GM19239 (cell line): ENCODE data around the gene TH.

Source experiments
- DNase-seq: peaks from one replicate; pipeline ENCODE4 v3.0.0; 2011; ENCODE audit warnings: low spot score; ENCODE audit not compliant: insufficient read length
- FAIRE-seq: peaks from 2 replicates; lab custom pipeline; 2011; peaks lifted over from hg19 to GRCh38; lab: Jason Lieb, UNC

Gene TH

DNA sequence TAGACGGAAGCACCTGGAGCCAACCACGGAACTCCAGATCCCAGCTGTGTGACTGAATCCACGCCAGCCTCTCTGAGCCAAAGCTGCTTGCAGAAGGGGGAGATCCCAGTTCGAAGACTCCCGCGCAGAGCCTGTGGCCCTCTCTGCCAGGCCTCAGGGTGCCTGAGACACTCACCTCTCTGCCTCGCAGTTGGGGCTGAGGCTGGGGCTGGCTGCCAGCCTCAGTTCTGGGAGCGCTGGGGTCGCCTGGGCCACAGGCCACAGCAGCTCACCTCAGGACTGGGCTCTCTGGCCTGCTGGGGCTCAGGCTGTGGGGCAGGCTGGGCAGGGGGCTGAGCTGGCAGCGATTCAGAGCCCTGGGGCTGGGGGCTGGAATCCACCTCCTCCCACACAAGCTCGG is 24.2 kb downstream of the TH start:
- FAIRE-seq (no peak), DNase-seq (no peak)

GRCh38 chr11:2146051-2146450 is 25.6 kb downstream of the TH start:
- FAIRE-seq (no peak), DNase-seq (no peak)

DNA sequence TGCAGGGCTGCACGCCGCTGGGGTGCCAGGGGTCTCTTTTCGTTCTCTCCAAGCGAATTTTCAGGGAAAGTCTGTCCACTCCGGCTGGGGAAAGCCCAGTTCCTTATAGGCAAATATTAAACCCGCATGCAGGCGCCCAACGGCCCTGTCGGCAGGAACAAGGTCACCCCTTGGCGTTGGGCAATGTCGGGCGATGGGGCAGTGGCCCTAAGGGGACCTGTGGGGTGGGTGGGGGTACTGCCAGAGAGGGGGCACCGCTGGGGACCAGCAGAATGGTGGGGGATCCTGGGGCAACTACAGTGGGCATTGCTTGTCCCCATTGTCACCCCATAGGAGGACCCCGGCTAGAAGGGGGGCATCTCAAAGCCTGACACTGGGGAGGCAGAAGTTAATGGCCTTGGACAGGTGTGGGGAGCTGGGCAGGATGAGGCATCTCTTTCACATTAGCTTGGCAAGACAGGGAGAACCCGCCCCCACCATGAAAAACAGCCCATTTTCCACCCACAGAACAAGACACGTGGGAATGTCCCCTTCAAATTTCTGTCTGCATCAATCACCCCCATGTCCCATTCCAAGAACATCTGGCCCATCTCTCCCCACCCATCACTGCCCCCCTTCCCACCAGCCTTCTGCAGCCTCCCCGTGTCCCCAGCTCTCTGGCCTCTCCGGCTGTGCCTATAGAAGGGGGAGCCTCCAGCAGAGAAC is 26.9 kb downstream of the TH start:
- no peak for FAIRE-seq
- no peak for DNase-seq

GRCh38 chr11:2143799-2144543 is 27.6 kb downstream of the TH start:
- no peak for DNase-seq

DNA sequence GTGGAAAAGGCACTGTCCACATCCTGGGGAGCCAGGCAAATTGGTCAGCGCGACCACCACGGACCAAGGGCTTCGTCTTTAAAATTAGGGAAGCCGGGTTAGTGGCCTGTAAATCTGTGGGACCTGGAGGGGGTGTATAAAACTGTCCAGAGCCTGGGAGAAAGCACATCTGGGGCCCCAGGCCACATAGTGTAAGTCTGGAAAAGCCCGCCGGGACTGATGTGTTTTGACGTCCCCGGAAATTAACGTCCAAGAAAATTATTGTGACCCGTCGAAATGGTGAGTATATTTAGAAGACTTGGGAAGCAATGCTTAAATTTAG is 28.2 kb downstream of the TH start:
- FAIRE-seq, result no peak
- DNase-seq, result no peak

More at GRCh38 chr11:2143799-2144543, 27.6 kb downstream of the TH start:
- FAIRE-seq, result no peak

- DNase-seq (no peak), FAIRE-seq (no peak)
Measured at GRCh38 chr11:2142762-2143202, 28.8 kb downstream of the TH start.

DNA sequence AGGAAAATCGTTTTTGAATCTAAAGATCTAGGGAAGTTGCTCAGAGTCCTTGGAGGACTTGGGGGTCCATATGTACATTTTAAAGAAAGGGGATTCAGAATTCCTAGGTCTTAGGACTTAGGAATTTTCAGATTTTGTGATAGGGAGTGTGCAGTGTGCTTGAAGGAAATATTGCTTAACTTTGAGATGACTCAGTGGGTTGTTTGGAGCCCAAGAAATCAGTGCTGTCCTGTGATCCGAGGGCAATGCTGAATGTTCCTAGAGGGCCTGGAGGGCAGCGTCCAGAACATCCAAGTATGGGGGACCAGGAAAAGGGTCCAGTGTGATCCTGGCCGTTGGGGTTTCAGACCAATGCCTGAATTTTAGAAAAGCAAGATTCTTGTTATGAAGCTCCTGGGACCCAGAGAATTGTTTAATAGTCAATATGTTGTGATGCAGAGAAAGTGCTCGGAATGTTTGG is 29.3 kb downstream of the TH start:
- FAIRE-seq (no peak), DNase-seq (no peak)

GRCh38 chr11:2140411-2141400 is 30.9 kb downstream of the TH start:
- FAIRE-seq (no peak), DNase-seq (no peak)

GRCh38 chr11:2139621-2140337 is 31.8 kb downstream of the TH start:
- FAIRE-seq (no peak), DNase-seq (no peak)

- FAIRE-seq, result no peak
- no peak for DNase-seq
Measured at GRCh38 chr11:2139123-2139521, 32.5 kb downstream of the TH start, which contains the start of gene IGF2. Gene IGF2, minus strand, starts transcription at chr11:2139389. Its CDS starts 3,866 bp downstream, at chr11:2135523.

GRCh38 chr11:2138431-2139122 is 33.0 kb downstream of the TH start:
- FAIRE-seq, result no peak
- no peak for DNase-seq

DNA sequence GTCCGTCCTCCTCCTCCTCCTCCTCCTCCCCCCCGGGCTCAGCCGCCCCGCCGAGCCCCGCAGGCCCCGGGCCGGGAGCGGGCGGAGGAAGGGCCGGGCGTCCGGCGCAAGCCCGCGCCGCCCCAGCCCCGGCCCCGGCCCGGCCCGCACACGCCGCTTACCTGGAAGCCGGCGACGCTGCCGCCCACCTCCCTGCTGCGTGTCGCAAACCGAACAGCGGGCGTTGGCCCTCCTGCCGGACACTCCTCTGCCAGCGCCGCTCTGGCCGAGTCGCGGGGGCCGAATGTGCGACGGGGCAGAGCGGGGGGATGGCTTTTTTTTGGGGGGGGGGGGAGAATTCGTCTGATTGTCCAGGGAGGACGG is 33.6 kb downstream of the TH start:
- FAIRE-seq, result no peak
- no peak for DNase-seq

- FAIRE-seq, result no peak
- no peak for DNase-seq
Measured at GRCh38 chr11:2137202-2138067, 34.2 kb downstream of the TH start.

- no peak for DNase-seq
- FAIRE-seq, result no peak
Measured at GRCh38 chr11:2136952-2137201, 34.7 kb downstream of the TH start.

GRCh38 chr11:2136209-2136951 is 35.2 kb downstream of the TH start:
- FAIRE-seq (no peak), DNase-seq (no peak)

- no peak for FAIRE-seq
- no peak for DNase-seq
Measured at GRCh38 chr11:2135648-2136201, 35.9 kb downstream of the TH start.

- FAIRE-seq, result no peak
- no peak for DNase-seq
Measured at GRCh38 chr11:2135018-2135569, 36.5 kb downstream of the TH start.
